Measurements from ENCODE around the gene DENND4B.
A peak's percentile ranks its signal among the peaks of the same experiment; 100 is the strongest.
"Not testable (repeated sequence)": the region's sequence is repeated elsewhere in the genome, so short reads cannot be mapped to it uniquely, and the experiment has no call there.

Gene DENND4B

GRCh38 chr1:153922972-153923925 lies 23.3 kb downstream of the DENND4B start, which contains the start of gene GATAD2B:
Gene GATAD2B (minus strand): TSS chr1:153922972. CDS start chr1:153828347, 94,625 bp downstream.
- DNase-seq: peak; percentile 100

- DNase-seq: peak; percentile 87
These were observed 24.2 kb downstream of the DENND4B start for GRCh38 chr1:153922076-153922971.

- peak; percentile 21 for DNase-seq
These were observed 24.8 kb downstream of the DENND4B start for GRCh38 chr1:153921803-153922075.

- no peak for DNase-seq
These were observed 25.3 kb downstream of the DENND4B start for GRCh38 chr1:153921080-153921802.

GRCh38 chr1:153919876-153920852 lies 26.4 kb downstream of the DENND4B start:
- DNase-seq: peak; percentile 62

GRCh38 chr1:153916297-153916696 lies 30.2 kb downstream of the DENND4B start:
- DNase-seq: no peak

- DNase-seq: no peak
These were observed 34.2 kb downstream of the DENND4B start for GRCh38 chr1:153912349-153912748.

- DNase-seq: not testable (repeated sequence)
These were observed 36.0 kb downstream of the DENND4B start for GRCh38 chr1:153910560-153910959.

- DNase-seq: no peak
These were observed 38.4 kb downstream of the DENND4B start for GRCh38 chr1:153908071-153908470.

GRCh38 chr1:153907134-153907533 lies 39.4 kb downstream of the DENND4B start:
- no peak for DNase-seq

- DNase-seq: no peak
These were observed 40.1 kb downstream of the DENND4B start for GRCh38 chr1:153906396-153906795.

- not testable (repeated sequence) for DNase-seq
These were observed 40.6 kb downstream of the DENND4B start for GRCh38 chr1:153905908-153906307.

- no peak for DNase-seq
These were observed 42.6 kb downstream of the DENND4B start for GRCh38 chr1:153903841-153904455.

GRCh38 chr1:153899509-153899908 lies 47.0 kb downstream of the DENND4B start:
- no peak for DNase-seq

- not testable (repeated sequence) for DNase-seq
These were observed 50.7 kb downstream of the DENND4B start for GRCh38 chr1:153895866-153896265.

GRCh38 chr1:153891042-153891441 lies 55.5 kb downstream of the DENND4B start:
- not testable (repeated sequence) for DNase-seq

- DNase-seq: peak; percentile 4
These were observed 58.0 kb downstream of the DENND4B start for GRCh38 chr1:153888533-153888932.

- DNase-seq: no peak
These were observed 60.4 kb downstream of the DENND4B start for GRCh38 chr1:153886127-153886526.

GRCh38 chr1:153883223-153883622 lies 63.3 kb downstream of the DENND4B start:
- DNase-seq: no peak

GRCh38 chr1:153882296-153882912 lies 64.1 kb downstream of the DENND4B start:
- DNase-seq: no peak

- no peak for DNase-seq
These were observed 64.8 kb downstream of the DENND4B start for GRCh38 chr1:153881751-153882150.

All from activated CD4-positive, alpha-beta T cell treated with anti-CD3 and anti-CD28 coated beads, Interleukin-10, Interleukin-2, amounts not matched to agents 100 ng/mL and 50 ng/mL, durations not matched to agents 16 hours and 8 hours (primary cell).